MM.1S (cell line): ENCODE data around the gene DENND4A.
"Not testable (repeated sequence)": the region's sequence is repeated elsewhere in the genome, so short reads cannot be mapped to it uniquely, and the experiment has no call there.

ENCODE experiments used
- DNase-seq: peaks from one replicate; pipeline ENCODE4 v3.0.0-alpha.2; 2015
- H2AFZ ChIP-seq: fragments of 300-600 bp; sonication (generic); 2 replicates; pipeline ENCODE4 v1.6.0; 2016; ENCODE audit warnings: antibody characterized with exemption, low read length
- H3F3A ChIP-seq: fragments of 300-600 bp; sonication (generic); 2 replicates; pipeline ENCODE4 v1.6.1; 2016; ENCODE audit warnings: mild to moderate bottlenecking, antibody characterized with exemption, low read length, moderate library complexity, mixed read lengths; ENCODE audit not compliant: insufficient read depth
- H3K27ac ChIP-seq: fragments of 300-600 bp; sonication (generic); 2 replicates; pipeline ENCODE4 v1.5.1; 2016; ENCODE audit warnings: mild to moderate bottlenecking, low read length
- H3K27me3 ChIP-seq: fragments of 300-600 bp; sonication (generic); replicated peaks from 2 replicates; pipeline ENCODE4 v1.6.0; 2016; ENCODE audit warnings: low read length; ENCODE audit not compliant: insufficient read depth
- H3K36me3 ChIP-seq: fragments of 300-600 bp; sonication (generic); replicated peaks from 2 replicates; pipeline ENCODE4 v1.6.1; 2016; ENCODE audit warnings: mild to moderate bottlenecking, low read length, mixed read lengths; ENCODE audit not compliant: insufficient read depth
- H3K4me1 ChIP-seq: fragments of 300-600 bp; sonication (generic); 2 replicates; pipeline ENCODE4 v1.6.1; 2016; ENCODE audit warnings: low read length, mixed read lengths
- H3K4me2 ChIP-seq: fragments of 300-600 bp; sonication (generic); 2 replicates; pipeline ENCODE4 v1.6.0; 2016; ENCODE audit warnings: low read depth, low read length
- H3K4me3 ChIP-seq: fragments of 300-600 bp; sonication (generic); 2 replicates; pipeline ENCODE4 v1.5.1; 2016; ENCODE audit warnings: low read length, mixed read lengths
- H3K79me2 ChIP-seq: fragments of 300-600 bp; sonication (generic); 2 replicates; pipeline ENCODE4 v1.6.1; 2016; ENCODE audit warnings: mixed run types, low read length, mixed read lengths
- H3K9ac ChIP-seq: fragments of 300-600 bp; sonication (generic); 2 replicates; pipeline ENCODE4 v1.6.1; 2016; ENCODE audit warnings: low read length, mixed read lengths
- H3K9me2 ChIP-seq: fragments of 300-600 bp; sonication (generic); replicated peaks from 2 replicates; pipeline ENCODE4 v1.6.1; 2016; ENCODE audit warnings: mild to moderate bottlenecking, low read length, mixed read lengths; ENCODE audit not compliant: insufficient read depth
- H3K9me3 ChIP-seq: fragments of 300-600 bp; sonication (generic); replicated peaks from 2 replicates; pipeline ENCODE4 v1.6.1; 2016; ENCODE audit warnings: mild to moderate bottlenecking, low read length, mixed read lengths; ENCODE audit not compliant: insufficient read depth
- H4K20me1 ChIP-seq: fragments of 300-600 bp; sonication (generic); 2 replicates; pipeline ENCODE4 v1.6.1; 2016; ENCODE audit warnings: mild to moderate bottlenecking, low read length, moderate library complexity, mixed read lengths; ENCODE audit not compliant: insufficient read depth
- CTCF ChIP-seq: fragments of 300-600 bp; sonication (generic); IDR thresholded peaks from 2 replicates; pipeline ENCODE4 v1.5.1; 2016; ENCODE audit warnings: antibody characterized with exemption, low read length, mixed read lengths
- EZH2 ChIP-seq: fragments of 300-600 bp; sonication (generic); optimal IDR thresholded peaks from 2 replicates; pipeline ENCODE3; 2017; ENCODE audit warnings: low read depth, mild to moderate bottlenecking, antibody characterized with exemption, low read length, mixed read lengths
- EZH2phosphoT487 ChIP-seq: fragments of 300-600 bp; sonication (generic); IDR thresholded peaks from 2 replicates; pipeline ENCODE4 v1.6.1; 2018; ENCODE audit warnings: antibody characterized with exemption, low read length

DENND4A gene

GRCh38 chr15:65812916-65813315 is 20.8 kb upstream of the DENND4A start:
- H4K20me1 ChIP-seq, result no peaks in the 10 kb centered on the region
- H3K9ac ChIP-seq, result no peak overlapping the region
- H3F3A ChIP-seq, result no peaks in the 10 kb centered on the region
- H3K36me3 ChIP-seq, result no peaks in the 10 kb centered on the region
- no peaks in the 10 kb centered on the region for H3K9me3 ChIP-seq
- H2AFZ ChIP-seq, result no peak overlapping the region
- H3K4me1 ChIP-seq, result no peaks in the 10 kb centered on the region
- no peak for DNase-seq
- no peaks in the 10 kb centered on the region for H3K79me2 ChIP-seq
- H3K27ac ChIP-seq, result no peak overlapping the region
- H3K4me3 ChIP-seq, result no peak overlapping the region
- H3K4me2 ChIP-seq, result no peak overlapping the region
- no peaks in the 10 kb centered on the region for H3K9me2 ChIP-seq
- TF ChIP-seq CTCF (no peak), EZH2phosphoT487 (no peak), EZH2 (no peak)
- peaks cover 2% of the 10 kb centered on the region; the same call in 1 of the 2 replicates for H3K27me3 ChIP-seq

GRCh38 chr15:65812467-65812866 is 20.4 kb upstream of the DENND4A start:
- no peaks in the 10 kb centered on the region for H3K9me3 ChIP-seq
- no peaks in the 10 kb centered on the region for H3K9me2 ChIP-seq
- no peaks in the 10 kb centered on the region for H3F3A ChIP-seq
- no peaks in the 10 kb centered on the region for H3K36me3 ChIP-seq
- no peak for DNase-seq
- no peaks in the 10 kb centered on the region for H4K20me1 ChIP-seq
- H2AFZ ChIP-seq, result no peak overlapping the region
- TF ChIP-seq CTCF (no peak), EZH2phosphoT487 (no peak), EZH2 (no peak)
- H3K4me1 ChIP-seq, result no peaks in the 10 kb centered on the region
- no peak overlapping the region for H3K9ac ChIP-seq
- no peaks in the 10 kb centered on the region for H3K27me3 ChIP-seq
- H3K4me3 ChIP-seq, result no peak overlapping the region
- H3K79me2 ChIP-seq, result no peaks in the 10 kb centered on the region
- H3K27ac ChIP-seq, result no peak overlapping the region
- H3K4me2 ChIP-seq, result no peak overlapping the region

- Histone ChIP-seq H3K4me2 (no peak overlapping the region), H3K27me3 (no peaks in the 10 kb centered on the region), H3K9ac (no peak overlapping the region), H4K20me1 (no peaks in the 10 kb centered on the region), H3K27ac (no peak overlapping the region), H3K36me3 (no peaks in the 10 kb centered on the region), H3K79me2 (no peaks in the 10 kb centered on the region), H3K4me3 (no peak overlapping the region), H3K9me2 (no peaks in the 10 kb centered on the region), H3K4me1 (no peaks in the 10 kb centered on the region), H3F3A (no peaks in the 10 kb centered on the region), H3K9me3 (no peaks in the 10 kb centered on the region), H2AFZ (no peak overlapping the region)
- no peak for DNase-seq
- TF ChIP-seq CTCF (no peak), EZH2 (no peak), EZH2phosphoT487 (no peak)
Observed at GRCh38 chr15:65811835-65812234, 19.7 kb upstream of the DENND4A start.

- H3K4me1 ChIP-seq, H3F3A ChIP-seq, H3K4me2 ChIP-seq: not testable (repeated sequence)
Observed at GRCh38 chr15:65811011-65811733, 19.1 kb upstream of the DENND4A start.

More at GRCh38 chr15:65811011-65811733, 19.1 kb upstream of the DENND4A start:
- not testable (repeated sequence) for H3K9me3 ChIP-seq, H3K27ac ChIP-seq, H3K36me3 ChIP-seq, H4K20me1 ChIP-seq, H2AFZ ChIP-seq, H3K79me2 ChIP-seq, H3K4me3 ChIP-seq, DNase-seq, H3K27me3 ChIP-seq, H3K9me2 ChIP-seq, H3K9ac ChIP-seq
